ENCODE data around the gene F5. TPM values are rescaled to one million over a fixed set of nuclear protein-coding genes. Genes with fewer than 3 reads are reported as not detected.

The F5 gene
- total RNA-seq, 4 donors from 2014 or later: 0.79 to 3.0 (median 1.8) TPM

DNA sequence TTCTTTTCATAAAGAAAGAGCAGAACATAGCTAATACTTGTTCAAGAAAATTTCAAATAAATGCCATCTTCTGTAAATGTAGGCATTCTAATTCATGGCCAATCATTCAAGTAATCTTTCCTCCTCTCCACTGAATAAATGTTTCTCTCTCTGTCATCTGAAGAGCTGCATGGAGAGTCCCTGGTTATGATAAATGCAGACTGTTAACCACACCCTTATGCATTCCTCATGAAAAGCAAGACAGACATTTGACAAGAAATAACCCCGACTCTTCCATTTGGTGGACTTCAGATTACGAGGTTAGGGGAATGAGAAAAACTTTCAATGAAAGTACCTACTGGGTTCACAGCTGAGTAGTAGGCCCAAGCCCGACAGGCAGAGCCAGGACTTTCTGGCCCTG lies 55.8 kb downstream of the F5 start:
- no peaks in the 10 kb centered on the region for H3K27me3 ChIP-seq
- intact Hi-C loops (cut with DNase I): no loop called here
- H3K27ac ChIP-seq: peak overlapping the region in 2 of 3 donors; percentile 86 to 97
- no peak for TF ChIP-seq POLR2A (IDR thresholded peaks at IDR 0.05)
- TF ChIP-seq, protein P1, sequence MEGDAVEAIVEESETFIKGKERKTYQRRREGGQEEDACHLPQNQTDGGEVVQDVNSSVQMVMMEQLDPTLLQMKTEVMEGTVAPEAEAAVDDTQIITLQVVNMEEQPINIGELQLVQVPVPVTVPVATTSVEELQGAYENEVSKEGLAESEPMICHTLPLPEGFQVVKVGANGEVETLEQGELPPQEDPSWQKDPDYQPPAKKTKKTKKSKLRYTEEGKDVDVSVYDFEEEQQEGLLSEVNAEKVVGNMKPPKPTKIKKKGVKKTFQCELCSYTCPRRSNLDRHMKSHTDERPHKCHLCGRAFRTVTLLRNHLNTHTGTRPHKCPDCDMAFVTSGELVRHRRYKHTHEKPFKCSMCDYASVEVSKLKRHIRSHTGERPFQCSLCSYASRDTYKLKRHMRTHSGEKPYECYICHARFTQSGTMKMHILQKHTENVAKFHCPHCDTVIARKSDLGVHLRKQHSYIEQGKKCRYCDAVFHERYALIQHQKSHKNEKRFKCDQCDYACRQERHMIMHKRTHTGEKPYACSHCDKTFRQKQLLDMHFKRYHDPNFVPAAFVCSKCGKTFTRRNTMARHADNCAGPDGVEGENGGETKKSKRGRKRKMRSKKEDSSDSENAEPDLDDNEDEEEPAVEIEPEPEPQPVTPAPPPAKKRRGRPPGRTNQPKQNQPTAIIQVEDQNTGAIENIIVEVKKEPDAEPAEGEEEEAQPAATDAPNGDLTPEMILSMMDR (IDR thresholded peaks at IDR 0.05): no peak
- no peak overlapping the region for H3K4me3 ChIP-seq (replicated peaks in 1 of 3)
- WGBS, 2 donors: 94% methylated on average over 3 of the region's 3 CpGs
- peaks cover 7 to 36% of the 10 kb centered on the region in 2 donors for H3K4me1 ChIP-seq
- no peaks in the 10 kb centered on the region for H3K36me3 ChIP-seq
- no peak for DNase-seq
- H3K9me3 ChIP-seq: no peaks in the 10 kb centered on the region

DNA sequence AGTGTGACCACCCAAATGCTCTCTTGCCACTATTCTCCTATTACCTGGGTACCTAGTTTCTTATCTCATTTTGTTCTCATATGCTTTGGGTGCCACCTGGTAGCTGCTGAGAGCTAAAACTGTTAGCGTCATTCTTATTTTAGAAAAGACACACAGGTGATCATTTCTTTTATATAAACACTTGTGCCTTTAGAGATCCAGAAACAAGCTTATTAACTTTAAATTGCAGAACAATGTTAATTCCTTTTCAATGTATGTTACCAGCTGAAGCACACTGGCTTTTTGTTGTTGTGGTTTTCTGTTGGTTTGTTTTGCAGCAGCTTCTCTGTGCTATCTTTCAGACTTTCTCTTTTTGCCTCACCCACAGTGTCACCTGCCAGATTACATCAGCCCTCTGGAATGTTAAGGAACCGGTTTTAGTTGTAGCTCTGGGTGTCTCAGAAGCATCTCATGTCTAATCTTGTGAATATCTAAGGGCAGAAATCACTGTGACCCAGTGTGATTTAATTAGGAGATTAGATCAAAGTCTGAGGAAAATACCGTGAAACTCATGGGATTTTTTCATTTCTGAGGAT lies 57.1 kb downstream of the F5 start:
- Histone ChIP-seq H3K36me3 (no peaks in the 10 kb centered on the region), H3K4me3 (replicated peaks in 1 of 3) (no peak overlapping the region), H3K27ac (peak overlapping the region; percentile 86 to 97 (median 91)), H3K9me3 (no peaks in the 10 kb centered on the region), H3K27me3 (no peaks in the 10 kb centered on the region), H3K4me1 (peaks cover 7 to 42% of the 10 kb centered on the region in 2 donors)
- peak; percentile 84 to 85 for DNase-seq
- WGBS, 2 donors: 24 to 26% methylated on average over 3 of the region's 3 CpGs
- intact Hi-C loops (cut with DNase I): no loop called here
- TF ChIP-seq, protein P1 (IDR thresholded peaks at IDR 0.05): no peak
- TF ChIP-seq POLR2A (IDR thresholded peaks at IDR 0.05): peak in 1 of 2 donors; percentile 74

DNA sequence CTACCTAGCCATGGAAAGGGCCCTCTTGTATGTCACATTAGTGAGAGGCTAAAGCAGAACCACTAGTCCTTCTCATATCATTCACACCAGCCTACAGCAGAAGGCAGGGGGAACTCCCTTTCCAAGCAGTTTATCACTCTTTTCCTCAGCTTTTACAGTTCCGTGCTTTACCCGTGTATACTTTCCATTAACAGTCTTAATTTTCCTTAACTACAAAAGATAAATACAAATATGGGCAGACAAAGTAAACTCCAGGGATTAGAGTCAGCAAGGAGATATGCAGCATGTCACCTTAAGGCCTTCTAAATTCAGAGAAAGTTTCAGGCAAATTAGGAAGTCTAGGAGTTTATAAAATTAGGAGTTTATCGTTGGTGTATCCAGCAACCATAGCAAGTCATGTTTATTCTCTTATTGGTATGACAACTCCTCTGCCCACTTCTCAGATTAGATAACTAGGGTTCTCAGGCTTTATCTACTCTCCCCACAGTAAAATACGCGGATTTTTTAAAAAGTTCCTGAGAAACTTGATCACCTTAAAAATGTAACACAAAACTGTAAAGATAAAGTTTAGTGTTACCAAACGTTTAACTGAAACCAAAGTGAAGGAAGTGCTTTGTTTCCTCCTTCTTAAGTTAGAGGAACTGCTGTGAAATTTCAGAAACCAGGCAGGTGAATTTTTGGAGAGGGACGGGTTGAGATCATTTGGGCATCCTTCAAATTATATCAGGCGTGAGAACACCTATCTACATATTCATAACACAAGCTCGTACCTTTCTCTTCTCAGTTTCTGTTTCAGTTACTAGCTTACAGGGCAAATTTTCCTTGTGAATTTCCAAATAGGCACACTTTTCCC lies 57.8 kb downstream of the F5 start:
- no peaks in the 10 kb centered on the region for H3K9me3 ChIP-seq
- peak overlapping the region; percentile 86 to 97 (median 91) for H3K27ac ChIP-seq
- H3K4me3 ChIP-seq (replicated peaks in 1 of 3): no peak overlapping the region
- peaks cover 7 to 42% of the 10 kb centered on the region in 2 donors for H3K4me1 ChIP-seq
- intact Hi-C loops (cut with DNase I): no loop called here
- TF ChIP-seq, protein P1 (IDR thresholded peaks at IDR 0.05): no peak
- TF ChIP-seq POLR2A (IDR thresholded peaks at IDR 0.05): no peak
- DNase-seq: no peak
- 69 to 70% methylated on average over 9 of the region's 9 CpGs for WGBS, 2 donors
- no peaks in the 10 kb centered on the region for H3K36me3 ChIP-seq
- H3K27me3 ChIP-seq: no peaks in the 10 kb centered on the region

DNA sequence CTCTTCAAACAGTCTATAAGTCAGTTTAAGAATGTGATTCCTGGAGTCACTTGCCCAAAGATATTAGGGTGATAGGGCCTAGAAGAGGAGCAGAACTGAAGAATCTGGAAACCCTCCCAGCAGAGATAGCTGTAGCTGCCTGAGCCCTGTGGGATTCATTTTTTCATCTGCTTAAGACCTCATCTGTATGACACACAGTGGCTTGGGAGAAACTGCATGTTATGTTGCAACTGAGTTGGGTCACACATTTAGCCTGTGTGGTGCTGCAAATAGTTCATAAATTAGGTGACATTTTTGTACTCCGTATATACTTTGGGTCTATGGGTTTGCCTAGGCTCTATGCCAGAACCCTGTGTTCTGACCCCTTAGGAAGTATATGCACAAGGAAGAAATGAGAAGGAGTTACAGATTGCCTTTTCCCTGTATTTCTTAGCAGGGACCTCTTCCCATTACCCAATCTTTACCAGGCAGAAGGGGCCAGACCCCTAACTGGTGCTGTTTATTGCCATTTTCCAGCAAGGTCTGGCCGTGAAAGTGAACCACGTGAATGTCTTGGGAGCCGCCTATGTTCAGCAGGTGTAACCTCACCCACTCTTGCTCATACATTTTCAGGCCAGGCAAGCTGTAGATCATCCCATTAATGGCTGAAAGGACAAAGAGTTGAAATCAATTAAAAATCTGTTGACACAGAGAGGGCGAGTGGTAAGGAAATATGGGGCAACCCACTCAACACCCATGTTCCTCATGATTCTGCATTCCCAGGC lies 58.6 kb downstream of the F5 start:
- no peak for DNase-seq
- H3K27ac ChIP-seq: peak overlapping the region in 2 of 3 donors; percentile 86 to 97
- TF ChIP-seq, protein P1 (IDR thresholded peaks at IDR 0.05): no peak
- no peak for TF ChIP-seq POLR2A (IDR thresholded peaks at IDR 0.05)
- H3K4me1 ChIP-seq: peaks cover 7 to 42% of the 10 kb centered on the region in 2 donors
- 92 to 99% methylated on average over 5 of the region's 5 CpGs for WGBS, 2 donors
- H3K9me3 ChIP-seq: no peaks in the 10 kb centered on the region
- no peaks in the 10 kb centered on the region for H3K27me3 ChIP-seq
- H3K36me3 ChIP-seq: no peaks in the 10 kb centered on the region
- intact Hi-C loops (cut with DNase I): no loop called here
- no peak overlapping the region for H3K4me3 ChIP-seq (replicated peaks in 1 of 3)
